H1 (cell line): ENCODE data around the gene CAMTA1.

Experiments used
- BACH1 ChIP-seq: IDR thresholded peaks from 2 replicates; pipeline ENCODE4 v1.6.1; 2012; ENCODE audit warnings: low read length, improper control_type of control experiment
- EZH2 ChIP-seq: fragments of 200-600 bp; sonication (generic); IDR thresholded peaks from 2 replicates; pipeline ENCODE4 v1.7.1; 2012; ENCODE audit warnings: low read depth, mild to moderate bottlenecking, moderate library complexity, low read length, inconsistent platforms; ENCODE audit not compliant: severe bottlenecking
- GABPA ChIP-seq: IDR thresholded peaks from 2 replicates; pipeline ENCODE4 v1.6.1; 2011; ENCODE audit warnings: mild to moderate bottlenecking, low read length, moderate library complexity, borderline replicate concordance; ENCODE audit not compliant: insufficient read depth
- KDM1A ChIP-seq: fragments of 200-600, 300-600 bp; sonication (generic); IDR thresholded peaks from 2 replicates; pipeline ENCODE4 v1.7.1; 2016; ENCODE audit warnings: mild to moderate bottlenecking, low read length, borderline replicate concordance
- POLR2A ChIP-seq, 2 experiments: IDR thresholded peaks; 1 replicate in 1 of 2; 2 replicates in 1 of 2; pipeline ENCODE4 v1.6.1; 2011; ENCODE audit warnings: low read depth in 2 of 2, low read length in 2 of 2, mild to moderate bottlenecking in 2 of 2; ENCODE audit errors: control extremely low read depth in 1 of 2
- POLR2AphosphoS5 ChIP-seq: IDR thresholded peaks from 2 replicates; pipeline ENCODE4 v1.6.1; 2011; ENCODE audit warnings: low read depth, low read length
- TAF7 ChIP-seq: optimal IDR thresholded peaks from 2 replicates; pipeline ENCODE3; 2011; ENCODE audit warnings: low read depth, mild to moderate bottlenecking, inconsistent platforms, low read length, moderate library complexity, borderline replicate concordance
- TF ChIP-seq, protein P1 (sequence below), 3 experiments: IDR thresholded peaks; 1 replicate in 2 of 3; 2 replicates in 1 of 3; pipeline versions ENCODE4 v1.5.1 to v1.6.1; 2011; ENCODE audit warnings: low read length in 3 of 3, mild to moderate bottlenecking in 3 of 3, inconsistent platforms in 2 of 3, low read depth in 1 of 3, moderate library complexity in 1 of 3; ENCODE audit not compliant: insufficient read depth in 1 of 3; ENCODE audit errors: control extremely low read depth in 1 of 3
- TF ChIP-seq, protein P2 (sequence below): IDR thresholded peaks from 2 replicates; pipeline ENCODE4 v1.6.1; 2012; ENCODE audit warnings: inconsistent platforms

GRCh38 chr1:6984986-6985385 is 199.7 kb downstream of the CAMTA1 start:
- TF ChIP-seq POLR2AphosphoS5 (no peak), KDM1A (no peak), POLR2A (IDR thresholded peaks at IDR 0.05; ENCODE audit: control extremely low read depth in 1 of 2, low read depth in 2 of 2, low read length in 2 of 2) (no peak), EZH2 (no peak), GABPA (no peak), BACH1 (no peak), TAF7 (no peak)
- TF ChIP-seq, protein P1, sequence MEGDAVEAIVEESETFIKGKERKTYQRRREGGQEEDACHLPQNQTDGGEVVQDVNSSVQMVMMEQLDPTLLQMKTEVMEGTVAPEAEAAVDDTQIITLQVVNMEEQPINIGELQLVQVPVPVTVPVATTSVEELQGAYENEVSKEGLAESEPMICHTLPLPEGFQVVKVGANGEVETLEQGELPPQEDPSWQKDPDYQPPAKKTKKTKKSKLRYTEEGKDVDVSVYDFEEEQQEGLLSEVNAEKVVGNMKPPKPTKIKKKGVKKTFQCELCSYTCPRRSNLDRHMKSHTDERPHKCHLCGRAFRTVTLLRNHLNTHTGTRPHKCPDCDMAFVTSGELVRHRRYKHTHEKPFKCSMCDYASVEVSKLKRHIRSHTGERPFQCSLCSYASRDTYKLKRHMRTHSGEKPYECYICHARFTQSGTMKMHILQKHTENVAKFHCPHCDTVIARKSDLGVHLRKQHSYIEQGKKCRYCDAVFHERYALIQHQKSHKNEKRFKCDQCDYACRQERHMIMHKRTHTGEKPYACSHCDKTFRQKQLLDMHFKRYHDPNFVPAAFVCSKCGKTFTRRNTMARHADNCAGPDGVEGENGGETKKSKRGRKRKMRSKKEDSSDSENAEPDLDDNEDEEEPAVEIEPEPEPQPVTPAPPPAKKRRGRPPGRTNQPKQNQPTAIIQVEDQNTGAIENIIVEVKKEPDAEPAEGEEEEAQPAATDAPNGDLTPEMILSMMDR (IDR thresholded peaks at IDR 0.05; ENCODE audit: control extremely low read depth in 1 of 3, insufficient read depth in 1 of 3, low read depth in 1 of 3, low read length in 3 of 3) = no peak
- TF ChIP-seq, protein P2, sequence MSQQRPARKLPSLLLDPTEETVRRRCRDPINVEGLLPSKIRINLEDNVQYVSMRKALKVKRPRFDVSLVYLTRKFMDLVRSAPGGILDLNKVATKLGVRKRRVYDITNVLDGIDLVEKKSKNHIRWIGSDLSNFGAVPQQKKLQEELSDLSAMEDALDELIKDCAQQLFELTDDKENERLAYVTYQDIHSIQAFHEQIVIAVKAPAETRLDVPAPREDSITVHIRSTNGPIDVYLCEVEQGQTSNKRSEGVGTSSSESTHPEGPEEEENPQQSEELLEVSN = no peak
